Keratinocyte (primary cell): ENCODE results near the gene NPTXR. TPM values are rescaled to one million over a fixed set of nuclear protein-coding genes. Genes with fewer than 3 reads are reported as not detected.
A peak's percentile ranks its signal among the peaks of the same experiment; 100 is the strongest.

Experiments used
- DNase-seq: peaks from one replicate; pipeline ENCODE4 v3.0.0-alpha.2; 2011; ENCODE audit warnings: low read depth, missing footprints, low spot score
- FAIRE-seq: peaks from 2 replicates; lab custom pipeline; 2011; peaks lifted over from hg19 to GRCh38; lab: Jason Lieb, UNC
- H2AFZ ChIP-seq: 2 replicates; pipeline ENCODE4 v1.6.0; 2012; ENCODE audit warnings: low read length, control low read depth, inconsistent platforms; ENCODE audit not compliant: control insufficient read depth
- H3K27ac ChIP-seq: 2 replicates; pipeline ENCODE4 v1.5.1; 2011; ENCODE audit warnings: low read length; ENCODE audit not compliant: control insufficient read depth, insufficient read depth
- H3K27me3 ChIP-seq: 3 replicates; pipeline ENCODE4 v1.6.0; 2011; ENCODE audit warnings: low read length; ENCODE audit not compliant: control insufficient read depth, insufficient read depth; ENCODE audit errors: extremely low read depth
- H3K36me3 ChIP-seq, 2 experiments: 2 replicates in 1 of 2; 3 replicates in 1 of 2; pipeline ENCODE4 v1.5.1; 2011; ENCODE audit warnings: low read length in 2 of 2, mild to moderate bottlenecking in 1 of 2; ENCODE audit not compliant: control insufficient read depth in 2 of 2, insufficient read depth in 2 of 2; ENCODE audit errors: extremely low read depth in 1 of 2
- H3K4me1 ChIP-seq: 3 replicates; pipeline ENCODE4 v1.5.1; 2011; ENCODE audit warnings: low read length; ENCODE audit not compliant: control insufficient read depth, insufficient read depth; ENCODE audit errors: extremely low read depth
- H3K4me2 ChIP-seq: 3 replicates; pipeline ENCODE4 v1.6.0; 2011; ENCODE audit warnings: low read depth, low read length; ENCODE audit not compliant: control insufficient read depth, insufficient read depth; ENCODE audit errors: extremely low read depth
- H3K4me3 ChIP-seq, 3 experiments: fragments of 200-600 bp in 1 of 3; sonication (generic) in 1 of 3; 2 replicates in 2 of 3; 3 replicates in 1 of 3; pipeline ENCODE4 v1.5.1; 2011 to 2016; ENCODE audit warnings: low read length in 3 of 3, mild to moderate bottlenecking in 3 of 3, control low read depth in 2 of 3, inconsistent platforms in 1 of 3, low read depth in 1 of 3, mixed read lengths in 1 of 3, mixed run types in 1 of 3, moderate library complexity in 1 of 3; ENCODE audit not compliant: control insufficient read depth in 2 of 3, insufficient read depth in 2 of 3; ENCODE audit errors: extremely low read depth in 1 of 3
- H3K79me2 ChIP-seq: 2 replicates; pipeline ENCODE4 v1.6.0; 2012; ENCODE audit warnings: low read length; ENCODE audit not compliant: control insufficient read depth, insufficient read depth
- H3K9ac ChIP-seq: 3 replicates; pipeline ENCODE4 v1.6.0; 2011; ENCODE audit warnings: low read length; ENCODE audit not compliant: control insufficient read depth, insufficient read depth; ENCODE audit errors: extremely low read depth
- H3K9me1 ChIP-seq: 3 replicates; pipeline ENCODE4 v1.6.0; 2011; ENCODE audit warnings: low read length; ENCODE audit not compliant: control insufficient read depth, insufficient read depth; ENCODE audit errors: extremely low read depth
- H3K9me3 ChIP-seq: 2 replicates; pipeline ENCODE4 v1.5.1; 2012; ENCODE audit warnings: low read depth, low read length; ENCODE audit not compliant: control insufficient read depth
- H4K20me1 ChIP-seq: 3 replicates; pipeline ENCODE4 v1.6.0; 2011; ENCODE audit warnings: low read length; ENCODE audit not compliant: control insufficient read depth, insufficient read depth; ENCODE audit errors: extremely low read depth
- CTCF ChIP-seq, 3 experiments: IDR thresholded peaks in 1 of 3; conservative IDR thresholded peaks in 1 of 3; optimal IDR thresholded peaks in 1 of 3; 2 replicates in 2 of 3; 3 replicates in 1 of 3; pipeline versions ENCODE3 to v1.5.1; 2011; ENCODE audit warnings: low read length in 3 of 3, mild to moderate bottlenecking in 3 of 3, moderate library complexity in 2 of 3, control low read depth in 1 of 3, inconsistent platforms in 1 of 3; ENCODE audit not compliant: insufficient read depth in 2 of 3; ENCODE audit errors: extremely low read depth in 1 of 3
- EZH2 ChIP-seq: IDR thresholded peaks from one replicate; pipeline ENCODE4 v1.6.1; 2012; ENCODE audit warnings: inconsistent platforms, mild to moderate bottlenecking, low read length, moderate library complexity
- dilution Hi-C: fragments of 300-500 bp; cut with MboI; formaldehyde crosslinking; loops from one replicate; pipeline ENCODE4 v1.7.0; 2020; ENCODE audit warnings: low sequenced_read_pairs; ENCODE audit not compliant: extremely low pct_ligation_motif_present
- polyA minus RNA-seq, 3 experiments: library from RNA; depleted of rRNA, polyadenylated mRNA; stranded (reverse); fragments of >200 nt; gene quantifications; 1 replicate in 1 of 3; 2 replicates in 1 of 3; 3 replicates in 1 of 3; pipeline ENCODE4 v1.2.3, GENCODE V29; 2011
- polyA plus RNA-seq, 5 experiments: library from polyadenylated mRNA; depleted of rRNA in 3 of 5; stranded (reverse) in 3 of 5; stranded (forward) in 1 of 5; unstranded in 1 of 5; fragments of >200 nt; gene quantifications; 1 replicate in 1 of 5; 2 replicates in 3 of 5; 3 replicates in 1 of 5; pipeline versions ENCODE4 v1.2.1 to v1.2.3, GENCODE V29; 2011 to 2012; ENCODE audit warnings: missing spikeins in 2 of 5, low read depth in 1 of 5, low replicate concordance in 1 of 5

NPTXR gene
- polyA plus RNA-seq (0.03 to 0.14 TPM (median 0.09 TPM) in 3 replicates), polyA minus RNA-seq (0.07 to 0.13 TPM in 2 of 3 replicates, not detected in the other)
- not detected for polyA plus RNA-seq (2011; ENCODE audit: low read depth)
- polyA plus RNA-seq (2011; cell fraction: cytosol; rRNA removed) = 0.05 and 0.14 TPM in 2 replicates
- 0.42 and 0.67 TPM in 2 replicates for polyA plus RNA-seq (2011; cell fraction: nucleus; rRNA removed)
- 0.08 and 0.09 TPM in 2 replicates for polyA plus RNA-seq (2012; ENCODE audit: low replicate concordance)
- 0.58 TPM for polyA minus RNA-seq (2011; cell fraction: cytosol; rRNA and poly(A)+ RNA removed)
- polyA minus RNA-seq (2011; cell fraction: nucleus; rRNA and poly(A)+ RNA removed) = 0.21 and 0.85 TPM in 2 replicates

GRCh38 chr22:38843657-38844314 lies at the start of gene NPTXR:
Gene NPTXR (minus strand): TSS chr22:38844028.
- H3K36me3 ChIP-seq = no peaks in the 10 kb centered on the region
- H3K4me3 ChIP-seq = peak within 1 kb of the TSS in 1 of 3 experiments; percentile 16
- FAIRE-seq = no peak
- peak within 1 kb of the TSS; percentile 27 for H3K4me2 ChIP-seq
- no peak for DNase-seq
- H3K27me3 ChIP-seq = peaks cover 64% of the 10 kb centered on the region
- no peaks in the 10 kb centered on the region for H3K9me1 ChIP-seq
- H3K9ac ChIP-seq = no peak within 1 kb of the TSS
- H3K4me1 ChIP-seq = peaks cover 3% of the 10 kb centered on the region
- H3K79me2 ChIP-seq = no peaks in the 10 kb centered on the region
- dilution Hi-C loops = no loop called here
- H2AFZ ChIP-seq = peak within 1 kb of the TSS; percentile 6
- no peak within 1 kb of the TSS for H3K27ac ChIP-seq
- TF ChIP-seq CTCF (optimal IDR thresholded peaks at IDR 0.05 in 1 of 3, IDR thresholded peaks at IDR 0.05 in 1 of 3, conservative IDR thresholded peaks at IDR 0.05 in 1 of 3; ENCODE audit: extremely low read depth in 1 of 3, insufficient read depth in 2 of 3, low read length in 3 of 3) = peak in 1 of 3 experiments; percentile 32
- no peak for TF ChIP-seq EZH2
- H3K9me3 ChIP-seq = no peaks in the 10 kb centered on the region
- H4K20me1 ChIP-seq = peaks cover 8% of the 10 kb centered on the region

GRCh38 chr22:38891256-38891655 lies 47.4 kb upstream of the NPTXR start:
- H3K9me3 ChIP-seq = no peaks in the 10 kb centered on the region

More at GRCh38 chr22:38891256-38891655, 47.4 kb upstream of the NPTXR start:
- Histone ChIP-seq H3K9me1 (no peaks in the 10 kb centered on the region), H3K4me3 (no peak overlapping the region), H3K27me3 (no peaks in the 10 kb centered on the region), H3K27ac (no peak overlapping the region), H2AFZ (no peak overlapping the region), H3K36me3 (no peaks in the 10 kb centered on the region), H4K20me1 (no peaks in the 10 kb centered on the region), H3K4me1 (no peaks in the 10 kb centered on the region), H3K79me2 (no peaks in the 10 kb centered on the region), H3K9ac (no peak overlapping the region), H3K4me2 (no peak overlapping the region)
- TF ChIP-seq CTCF (optimal IDR thresholded peaks at IDR 0.05 in 1 of 3, IDR thresholded peaks at IDR 0.05 in 1 of 3, conservative IDR thresholded peaks at IDR 0.05 in 1 of 3; ENCODE audit: extremely low read depth in 1 of 3, insufficient read depth in 2 of 3, low read length in 3 of 3) (no peak), EZH2 (no peak)
- FAIRE-seq = no peak
- no peak for DNase-seq
- dilution Hi-C loops = no loop called here
